Central memory CD8-positive, alpha-beta T cell (primary cell): ENCODE results near the gene HLF.

Experiments
- ATAC-seq: fragments of 150-1000 bp; cut with Tn5 transposase; replicated peaks from 2 replicates; pipeline ENCODE4 v1.10.0; 2022; ENCODE audit warnings: mild to moderate bottlenecking, moderate FRiP score, moderate number of reproducible peaks; ENCODE audit not compliant: poor library complexity, severe bottlenecking; ENCODE audit errors: extremely low read depth
- DNase-seq, 2 donors: peaks; one replicate each; pipeline ENCODE4 v3.0.0; 2021; ENCODE audit warnings: low spot score in 2 of 2
- H3K27ac Mint-ChIP-seq: one replicate; pipeline ENCODE4 v1.8.0; 2022; ENCODE audit warnings: low read depth, mild to moderate bottlenecking, moderate library complexity, mixed read lengths
- H3K27me3 Mint-ChIP-seq: one replicate; pipeline ENCODE4 v1.8.0; 2022; ENCODE audit warnings: mixed read lengths
- H3K36me3 Mint-ChIP-seq: one replicate; pipeline ENCODE4 v1.8.0; 2022; ENCODE audit warnings: mild to moderate bottlenecking, moderate library complexity, mixed read lengths; ENCODE audit not compliant: insufficient read depth
- H3K4me1 Mint-ChIP-seq: one replicate; pipeline ENCODE4 v1.8.0; 2022; ENCODE audit warnings: mixed read lengths
- H3K4me3 Mint-ChIP-seq: one replicate; pipeline ENCODE4 v1.8.0; 2022; ENCODE audit warnings: mild to moderate bottlenecking, moderate library complexity, mixed read lengths
- H3K9me3 Mint-ChIP-seq: one replicate; pipeline ENCODE4 v1.8.0; 2022; ENCODE audit warnings: mixed read lengths

The HLF gene

DNA sequence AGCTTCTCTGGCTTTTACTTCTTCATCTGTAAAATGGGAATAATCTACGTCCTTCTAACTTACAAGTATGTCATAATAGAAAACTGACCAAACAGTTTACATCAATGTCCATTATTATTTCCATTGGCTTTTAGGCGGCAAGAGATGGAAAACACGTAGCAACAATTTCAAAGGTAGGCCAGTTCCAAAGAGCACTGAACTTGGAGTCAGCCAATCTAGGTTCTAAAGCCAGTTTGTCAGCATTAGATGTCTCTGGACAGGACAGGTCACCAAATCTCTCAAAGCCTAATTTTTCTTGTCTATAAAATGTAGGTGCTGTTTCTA lies 17.6 kb downstream of the HLF start:
- no peak for DNase-seq
- Mint-ChIP-seq H3K36me3 (peaks cover 2% of the 10 kb centered on the region), H3K27ac (no peak overlapping the region), H3K4me1 (no peaks in the 10 kb centered on the region), H3K9me3 (no peaks in the 10 kb centered on the region), H3K4me3 (no peak overlapping the region), H3K27me3 (no peaks in the 10 kb centered on the region)
- ATAC-seq, result no peak

DNA sequence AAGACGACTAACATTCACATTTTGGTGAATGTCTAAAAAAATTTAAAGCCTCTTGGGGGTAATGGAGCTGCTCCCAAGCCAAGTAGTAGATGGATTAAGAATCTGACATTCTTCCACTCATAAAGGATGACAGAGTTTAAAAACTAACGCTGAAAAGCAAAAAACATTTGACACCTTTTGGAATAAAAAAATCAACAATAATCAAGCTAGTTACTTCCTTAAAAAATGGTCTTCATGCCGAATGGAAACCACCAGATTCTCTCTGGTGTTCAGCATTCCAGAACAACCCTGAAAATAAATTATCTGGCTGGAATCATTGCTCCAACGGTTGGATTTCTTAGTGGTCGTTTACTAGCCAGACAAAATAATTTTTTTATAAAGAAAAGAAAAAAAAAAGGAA lies 18.0 kb downstream of the HLF start:
- no peak overlapping the region for H3K27ac Mint-ChIP-seq
- peaks cover 2% of the 10 kb centered on the region for H3K36me3 Mint-ChIP-seq
- H3K9me3 Mint-ChIP-seq, result no peaks in the 10 kb centered on the region
- no peak overlapping the region for H3K4me3 Mint-ChIP-seq
- no peaks in the 10 kb centered on the region for H3K4me1 Mint-ChIP-seq
- H3K27me3 Mint-ChIP-seq, result no peaks in the 10 kb centered on the region
- ATAC-seq, result no peak
- DNase-seq, result no peak

DNA sequence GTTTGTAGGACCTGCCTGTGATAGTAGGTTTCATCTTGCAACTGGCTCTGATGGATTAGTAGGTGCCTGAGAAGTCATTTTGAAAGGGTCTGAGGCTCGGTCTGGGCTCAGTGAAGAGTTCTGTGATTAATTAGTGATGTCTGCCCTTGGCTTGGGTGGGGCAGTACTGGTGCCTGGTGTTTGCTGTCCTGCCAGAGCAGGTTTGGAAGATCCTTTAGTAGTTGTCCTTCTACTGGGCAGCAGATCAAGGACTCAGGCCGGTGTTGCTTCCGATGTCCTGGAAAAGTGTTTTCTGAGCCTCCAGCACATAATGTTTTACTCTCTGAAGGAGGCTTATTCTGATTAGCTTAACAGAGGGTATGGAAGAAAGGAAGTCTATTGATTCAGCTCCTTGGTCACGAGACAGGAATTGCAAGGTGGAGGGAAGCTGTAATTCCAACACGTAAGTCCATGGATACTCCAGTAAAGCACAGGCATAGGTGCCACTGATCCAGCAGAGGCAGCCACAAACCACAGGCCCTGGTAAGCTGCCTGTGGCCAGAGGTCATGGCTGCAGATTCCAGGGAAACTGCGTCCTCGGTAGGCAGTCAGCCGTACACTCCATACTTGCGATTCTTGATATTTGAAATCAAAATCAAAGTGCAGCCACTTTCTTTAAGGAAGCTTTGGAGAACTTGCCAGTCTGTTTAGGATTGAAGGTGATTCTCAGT lies 18.7 kb downstream of the HLF start:
- no peaks in the 10 kb centered on the region for H3K4me1 Mint-ChIP-seq
- no peaks in the 10 kb centered on the region for H3K27me3 Mint-ChIP-seq
- H3K9me3 Mint-ChIP-seq, result no peaks in the 10 kb centered on the region
- no peak overlapping the region for H3K27ac Mint-ChIP-seq
- ATAC-seq (no peak), DNase-seq (no peak)
- H3K36me3 Mint-ChIP-seq, result peaks cover 2% of the 10 kb centered on the region
- H3K4me3 Mint-ChIP-seq, result no peak overlapping the region

DNA sequence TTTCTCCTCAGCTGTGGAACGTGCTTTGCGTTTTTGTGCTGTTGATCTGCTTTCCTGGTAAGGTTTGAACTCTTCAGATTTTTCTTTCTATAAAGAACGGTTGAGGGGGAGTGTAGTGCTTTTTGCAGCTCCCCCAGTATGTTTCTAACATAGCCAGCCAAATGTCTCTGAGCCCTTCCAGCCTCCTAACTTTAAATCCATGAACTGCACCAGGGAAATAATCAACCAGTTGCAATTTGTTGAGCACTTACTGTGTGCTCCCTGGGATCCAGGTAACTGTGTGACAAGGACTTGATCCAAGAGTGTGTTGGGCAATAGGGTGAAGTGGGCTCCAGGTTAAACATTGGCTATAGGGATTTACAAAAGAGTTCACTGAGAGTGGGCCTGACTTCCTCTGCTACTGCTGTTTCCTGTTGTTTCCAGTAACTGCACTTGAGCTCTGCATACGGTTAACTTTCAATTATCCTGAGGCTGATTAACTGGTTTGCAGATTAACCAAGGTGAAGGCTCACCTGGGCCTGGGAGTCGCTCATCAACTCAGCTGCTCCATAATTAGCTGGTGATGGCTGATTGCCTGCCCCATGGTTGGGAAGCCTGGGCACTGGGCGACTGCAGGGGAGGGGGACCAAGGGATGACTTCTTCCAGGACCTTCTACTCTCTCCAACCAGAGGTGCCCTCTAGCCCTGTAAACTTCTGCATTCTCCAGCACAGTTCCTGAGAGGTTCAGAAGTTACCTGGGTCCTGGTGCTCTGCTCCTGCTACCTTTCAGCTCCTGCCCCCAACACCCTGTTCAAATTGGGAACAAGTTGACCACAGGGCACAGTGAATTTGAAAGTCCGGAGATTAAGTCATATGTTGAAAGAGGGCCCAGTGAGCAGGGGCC lies 19.5 kb downstream of the HLF start:
- Mint-ChIP-seq H3K27me3 (no peaks in the 10 kb centered on the region), H3K27ac (no peak overlapping the region), H3K4me1 (no peaks in the 10 kb centered on the region), H3K9me3 (no peaks in the 10 kb centered on the region), H3K4me3 (no peak overlapping the region), H3K36me3 (peaks cover 2% of the 10 kb centered on the region)
- ATAC-seq (no peak), DNase-seq (no peak)

DNA sequence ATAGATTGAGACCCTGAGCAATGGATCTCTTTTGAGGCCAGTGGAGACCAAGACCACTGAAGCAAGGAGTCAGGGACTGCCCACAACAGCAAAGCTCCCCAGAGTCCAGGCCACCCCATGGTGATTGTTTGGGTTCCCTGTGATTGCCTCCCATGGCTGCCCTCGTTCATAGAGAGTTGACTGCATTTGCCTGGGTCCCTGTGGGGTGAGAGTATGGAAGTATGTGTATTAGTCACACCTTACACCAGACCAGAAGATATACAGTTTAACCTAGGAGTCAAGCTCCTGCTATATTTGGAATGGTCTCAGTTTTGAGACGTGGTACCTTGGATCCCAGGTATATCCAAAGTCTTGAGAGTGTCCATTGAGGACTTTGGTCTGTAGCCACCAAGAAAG lies 20.2 kb downstream of the HLF start:
- H3K36me3 Mint-ChIP-seq, result peaks cover 2% of the 10 kb centered on the region
- H3K4me3 Mint-ChIP-seq, result no peak overlapping the region
- no peak for ATAC-seq
- H3K27me3 Mint-ChIP-seq, result no peaks in the 10 kb centered on the region
- H3K4me1 Mint-ChIP-seq, result no peaks in the 10 kb centered on the region
- H3K9me3 Mint-ChIP-seq, result no peaks in the 10 kb centered on the region
- no peak for DNase-seq
- no peak overlapping the region for H3K27ac Mint-ChIP-seq

- DNase-seq (no peak), ATAC-seq (no peak)
- no peak overlapping the region for H3K27ac Mint-ChIP-seq
- H3K4me1 Mint-ChIP-seq, result no peaks in the 10 kb centered on the region
- H3K9me3 Mint-ChIP-seq, result no peaks in the 10 kb centered on the region
- H3K4me3 Mint-ChIP-seq, result no peak overlapping the region
- no peaks in the 10 kb centered on the region for H3K36me3 Mint-ChIP-seq
- H3K27me3 Mint-ChIP-seq, result no peaks in the 10 kb centered on the region
Observed at GRCh38 chr17:55285340-55286301, 20.9 kb downstream of the HLF start.

DNA sequence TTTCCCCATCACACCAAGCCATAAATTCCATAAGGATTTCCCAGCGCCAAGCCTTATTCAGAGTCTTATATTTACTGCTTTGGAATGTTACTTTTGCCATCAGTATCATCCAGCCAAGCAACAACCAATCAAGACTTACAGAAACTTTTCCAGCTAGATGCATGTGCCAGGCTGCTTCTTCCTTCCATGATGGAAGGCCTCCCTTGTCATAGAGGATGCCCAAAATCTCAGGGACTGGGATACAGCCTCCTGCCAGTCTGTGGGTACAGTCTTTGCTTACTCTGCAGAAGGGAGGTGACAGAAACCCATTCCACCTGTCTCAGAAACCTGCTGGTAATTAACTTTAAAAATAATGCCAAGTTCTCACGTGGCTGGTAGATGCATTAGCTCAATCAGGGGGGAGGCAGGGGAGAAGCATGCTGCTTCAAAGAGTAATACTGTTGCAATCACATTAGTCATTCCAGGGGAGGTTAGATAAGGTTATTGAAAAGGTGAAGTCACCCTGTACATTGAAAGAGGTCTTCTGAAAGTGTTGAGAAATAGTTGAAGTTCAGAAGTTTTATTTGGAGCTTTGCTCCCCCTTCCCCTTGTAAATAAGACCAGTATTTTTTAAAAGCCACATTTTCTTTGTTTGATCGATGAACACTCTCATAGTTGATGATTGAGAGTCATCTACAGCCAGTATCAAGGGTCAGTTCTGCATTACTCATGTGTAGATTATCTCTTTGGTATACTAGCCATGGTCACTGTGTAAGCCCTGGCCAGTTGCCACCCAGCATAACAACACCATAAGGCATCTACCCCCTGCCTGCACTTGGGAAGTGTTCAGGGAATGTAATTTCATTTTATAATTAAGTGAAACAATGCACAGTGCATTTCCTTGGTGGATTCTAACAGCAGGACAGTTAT lies 22.2 kb downstream of the HLF start:
- Mint-ChIP-seq H3K27me3 (no peaks in the 10 kb centered on the region), H3K4me3 (no peak overlapping the region), H3K36me3 (no peaks in the 10 kb centered on the region), H3K9me3 (no peaks in the 10 kb centered on the region), H3K27ac (no peak overlapping the region), H3K4me1 (no peaks in the 10 kb centered on the region)
- ATAC-seq (no peak), DNase-seq (no peak)

GRCh38 chr17:55288356-55289105 lies 23.8 kb downstream of the HLF start:
- Mint-ChIP-seq H3K9me3 (no peaks in the 10 kb centered on the region), H3K36me3 (no peaks in the 10 kb centered on the region), H3K4me3 (no peak overlapping the region), H3K4me1 (no peaks in the 10 kb centered on the region), H3K27me3 (no peaks in the 10 kb centered on the region), H3K27ac (no peak overlapping the region)
- no peak for ATAC-seq
- no peak for DNase-seq

DNA sequence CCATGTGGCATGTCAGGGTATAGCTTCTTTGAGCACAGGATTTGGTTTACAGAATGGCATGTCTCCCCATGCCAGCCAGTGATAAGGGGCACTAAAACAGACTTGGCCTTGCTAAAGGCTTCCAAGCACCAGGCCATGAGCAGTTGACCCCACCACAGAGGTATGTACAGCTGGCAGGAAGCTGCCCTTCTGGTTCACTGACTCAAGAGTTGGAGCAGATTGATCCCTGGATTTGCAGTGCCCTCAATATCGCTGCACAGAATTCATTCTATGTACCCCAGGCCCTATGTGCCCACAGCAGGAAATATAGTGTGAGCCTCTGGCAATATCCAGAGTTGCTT lies 24.3 kb downstream of the HLF start:
- Mint-ChIP-seq H3K27me3 (no peaks in the 10 kb centered on the region), H3K9me3 (no peaks in the 10 kb centered on the region), H3K4me1 (no peaks in the 10 kb centered on the region), H3K4me3 (no peak overlapping the region), H3K36me3 (no peaks in the 10 kb centered on the region), H3K27ac (no peak overlapping the region)
- ATAC-seq, result no peak
- DNase-seq, result no peak

DNA sequence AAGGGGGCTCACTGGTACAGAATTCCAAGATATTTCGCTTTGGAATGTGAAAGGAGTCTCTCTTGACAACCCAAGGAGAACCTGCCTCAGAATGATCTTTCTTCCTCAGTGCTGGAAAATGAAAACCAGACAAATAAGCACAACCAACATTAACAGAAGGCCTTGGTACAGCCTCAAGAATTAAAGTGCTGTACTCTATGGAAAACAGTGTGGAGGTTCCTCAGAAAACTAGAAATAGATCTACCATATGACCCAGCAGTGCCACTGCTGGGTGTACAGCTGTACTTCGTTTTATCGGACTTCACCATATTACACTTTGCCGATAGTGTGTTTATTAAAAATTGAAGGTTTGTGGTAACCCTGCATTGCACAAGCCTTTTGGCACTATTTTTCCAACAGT lies 25.2 kb downstream of the HLF start:
- H3K4me3 Mint-ChIP-seq, result no peak overlapping the region
- H3K4me1 Mint-ChIP-seq, result no peaks in the 10 kb centered on the region
- no peak overlapping the region for H3K27ac Mint-ChIP-seq
- H3K27me3 Mint-ChIP-seq, result no peaks in the 10 kb centered on the region
- DNase-seq (no peak), ATAC-seq (no peak)
- H3K36me3 Mint-ChIP-seq, result no peaks in the 10 kb centered on the region
- H3K9me3 Mint-ChIP-seq, result no peaks in the 10 kb centered on the region

DNA sequence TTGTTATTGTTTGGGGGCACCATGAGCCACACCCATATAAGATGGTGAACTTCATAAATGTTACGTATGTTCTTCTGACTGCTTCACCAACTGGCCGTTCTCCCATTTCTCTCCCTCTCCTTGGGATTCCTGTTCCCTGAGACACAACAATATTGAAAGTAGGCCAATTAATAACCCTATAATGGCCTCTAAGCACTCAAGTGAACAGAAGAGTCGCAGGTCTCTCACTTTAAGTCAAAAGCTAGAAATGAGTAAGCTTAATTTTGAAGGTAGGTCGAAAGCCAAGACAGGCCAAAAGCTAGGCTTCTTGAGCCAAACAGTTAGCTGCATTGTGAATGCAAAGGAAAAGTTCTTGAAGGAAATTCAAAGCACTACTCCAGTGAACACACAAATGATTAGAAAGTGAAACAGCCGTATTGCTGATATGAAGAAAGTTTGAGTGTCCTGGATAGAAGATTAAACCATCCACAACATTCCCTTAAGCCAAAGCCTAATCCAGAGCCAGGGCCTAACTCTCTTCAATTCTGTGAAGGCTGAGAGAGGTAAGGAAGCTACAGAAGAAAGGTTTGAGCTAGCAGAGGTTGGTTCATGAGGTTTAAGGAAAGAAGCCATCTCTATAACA lies 25.8 kb downstream of the HLF start:
- Mint-ChIP-seq H3K4me3 (no peak overlapping the region), H3K36me3 (no peaks in the 10 kb centered on the region), H3K4me1 (no peaks in the 10 kb centered on the region), H3K9me3 (no peaks in the 10 kb centered on the region), H3K27me3 (no peaks in the 10 kb centered on the region), H3K27ac (no peak overlapping the region)
- ATAC-seq (no peak), DNase-seq (no peak)
